Stimulated activated CD8-positive, alpha-beta memory T cell treated with anti-CD3 and anti-CD28 coated beads, Interleukin-4, amount 100 ng/mL, for 1 hour (primary cell): ENCODE data around the gene RTN4RL1.
"Not testable (repeated sequence)": the region's sequence is repeated elsewhere in the genome, so short reads cannot be mapped to it uniquely, and the experiment has no call there.

Source experiments
- DNase-seq, 2 donors: peaks; one replicate each; pipeline ENCODE4 v3.0.0-alpha.2; 2020; ENCODE audit warnings: low read depth in 2 of 2, low spot score in 1 of 2

RTN4RL1 gene

GRCh38 chr17:2004435-2004952 is 20.6 kb downstream of the RTN4RL1 start:
- no peak for DNase-seq

- no peak for DNase-seq
Measured at GRCh38 chr17:2003525-2003924, 21.6 kb downstream of the RTN4RL1 start.

- no peak for DNase-seq
Measured at GRCh38 chr17:2002767-2003329, 22.3 kb downstream of the RTN4RL1 start.

- no peak for DNase-seq
Measured at GRCh38 chr17:1999557-2000251, 25.4 kb downstream of the RTN4RL1 start.

- no peak for DNase-seq
Measured at GRCh38 chr17:1997927-1998742, 27.0 kb downstream of the RTN4RL1 start.

GRCh38 chr17:1997289-1997926 is 27.7 kb downstream of the RTN4RL1 start:
- no peak for DNase-seq

GRCh38 chr17:1996800-1997288 is 28.3 kb downstream of the RTN4RL1 start:
- no peak for DNase-seq

- DNase-seq, result no peak
Measured at GRCh38 chr17:1995907-1996799, 29.0 kb downstream of the RTN4RL1 start.

GRCh38 chr17:1995321-1995892 is 29.7 kb downstream of the RTN4RL1 start:
- DNase-seq, result no peak

- no peak for DNase-seq
Measured at GRCh38 chr17:1994707-1995106, 30.4 kb downstream of the RTN4RL1 start.

- DNase-seq, result no peak
Measured at GRCh38 chr17:1992541-1992940, 32.6 kb downstream of the RTN4RL1 start.

GRCh38 chr17:1989135-1989534 is 36.0 kb downstream of the RTN4RL1 start:
- no peak for DNase-seq

GRCh38 chr17:1986783-1987451 is 38.2 kb downstream of the RTN4RL1 start:
- no peak for DNase-seq

- DNase-seq, result no peak
Measured at GRCh38 chr17:1985686-1986085, 39.4 kb downstream of the RTN4RL1 start.

GRCh38 chr17:1985093-1985492 is 40.0 kb downstream of the RTN4RL1 start:
- DNase-seq, result no peak

- not testable (repeated sequence) for DNase-seq
Measured at GRCh38 chr17:1982793-1983366, 42.3 kb downstream of the RTN4RL1 start.

GRCh38 chr17:1980665-1981250 is 44.4 kb downstream of the RTN4RL1 start:
- DNase-seq, result no peak

- DNase-seq, result no peak
Measured at GRCh38 chr17:1979182-1979985, 45.8 kb downstream of the RTN4RL1 start.
